Suppressor macrophage (primary cell): ENCODE measurements around the gene RIPOR3.
"Not testable (repeated sequence)": the region's sequence is repeated elsewhere in the genome, so short reads cannot be mapped to it uniquely, and the experiment has no call there.

Experiments
- DNase-seq, 4 experiments: peaks; one replicate each; pipeline ENCODE4 v3.0.0-alpha.2; 2020 to 2022

RIPOR3 gene

DNA sequence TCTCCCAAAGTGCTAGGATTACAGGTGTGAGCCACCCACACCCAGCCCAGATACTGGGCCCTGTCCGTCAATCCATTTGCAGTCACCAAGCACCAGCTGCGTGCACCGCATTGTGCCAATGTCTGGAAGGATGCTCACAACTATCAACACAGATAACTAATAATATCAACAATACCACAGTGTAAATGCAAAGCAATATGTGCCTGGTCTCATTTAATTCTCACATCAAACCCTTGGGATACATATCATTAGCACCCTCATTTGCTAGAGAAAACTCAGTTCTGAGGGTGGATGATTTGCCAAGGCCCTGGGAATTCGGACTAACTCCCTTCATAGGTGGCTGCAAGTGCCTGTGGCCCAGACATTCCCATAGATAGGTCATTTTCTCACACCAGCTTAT, 14.5 kb downstream of the RIPOR3 start:
- no peak for DNase-seq

DNA sequence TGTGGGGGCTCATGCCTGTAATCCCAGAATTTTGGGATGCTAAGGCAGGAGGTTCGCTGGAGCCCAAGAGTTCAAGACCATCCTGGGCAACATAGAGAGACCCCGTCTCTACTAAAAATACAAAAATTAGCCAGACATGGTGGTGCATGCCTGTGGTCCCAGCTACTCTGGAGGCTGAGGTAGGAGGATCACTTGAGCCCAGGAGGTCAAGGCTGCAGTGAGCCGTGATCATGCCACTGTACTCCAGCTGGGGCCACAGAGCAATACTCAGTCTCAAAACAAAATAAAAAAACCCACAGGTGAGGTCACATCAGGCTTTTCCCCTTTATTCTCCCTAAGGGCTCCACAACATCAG, 15.0 kb downstream of the RIPOR3 start:
- DNase-seq = not testable (repeated sequence)

DNA sequence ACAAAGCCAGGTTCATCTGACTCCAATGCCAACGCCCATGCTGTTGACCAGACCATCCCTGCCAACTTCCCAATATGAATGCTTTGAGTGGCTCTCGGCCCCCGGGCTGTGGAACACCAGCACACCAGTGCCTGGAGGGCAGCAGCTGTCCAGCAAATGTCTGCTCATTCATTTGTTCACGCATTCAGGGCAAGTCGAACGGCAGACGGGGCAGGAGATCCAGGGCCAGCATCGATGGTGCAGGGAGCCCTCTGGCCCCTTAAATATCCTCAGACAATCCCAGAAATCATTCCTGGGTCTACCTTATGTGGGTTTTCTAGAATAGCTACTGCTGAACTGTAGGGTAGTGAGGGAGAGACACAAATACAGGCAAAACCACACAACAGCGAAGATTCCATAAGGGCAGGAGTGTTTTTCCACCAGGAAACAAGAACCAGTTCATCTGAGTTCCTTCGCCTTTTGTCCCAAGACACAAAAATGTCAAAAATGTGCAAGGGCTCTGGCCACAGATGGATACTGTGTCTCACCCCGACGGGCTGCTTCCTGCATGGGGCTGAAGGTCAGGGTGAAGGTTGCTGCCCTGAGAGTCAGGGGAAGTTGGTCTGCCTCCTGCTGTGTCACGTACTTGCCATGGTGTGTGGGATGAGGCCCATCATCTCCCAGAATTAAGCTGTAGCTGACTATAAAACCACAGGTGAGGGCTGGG, 15.5 kb downstream of the RIPOR3 start:
- peak in 1 of 4 experiments; percentile 14 for DNase-seq

DNA sequence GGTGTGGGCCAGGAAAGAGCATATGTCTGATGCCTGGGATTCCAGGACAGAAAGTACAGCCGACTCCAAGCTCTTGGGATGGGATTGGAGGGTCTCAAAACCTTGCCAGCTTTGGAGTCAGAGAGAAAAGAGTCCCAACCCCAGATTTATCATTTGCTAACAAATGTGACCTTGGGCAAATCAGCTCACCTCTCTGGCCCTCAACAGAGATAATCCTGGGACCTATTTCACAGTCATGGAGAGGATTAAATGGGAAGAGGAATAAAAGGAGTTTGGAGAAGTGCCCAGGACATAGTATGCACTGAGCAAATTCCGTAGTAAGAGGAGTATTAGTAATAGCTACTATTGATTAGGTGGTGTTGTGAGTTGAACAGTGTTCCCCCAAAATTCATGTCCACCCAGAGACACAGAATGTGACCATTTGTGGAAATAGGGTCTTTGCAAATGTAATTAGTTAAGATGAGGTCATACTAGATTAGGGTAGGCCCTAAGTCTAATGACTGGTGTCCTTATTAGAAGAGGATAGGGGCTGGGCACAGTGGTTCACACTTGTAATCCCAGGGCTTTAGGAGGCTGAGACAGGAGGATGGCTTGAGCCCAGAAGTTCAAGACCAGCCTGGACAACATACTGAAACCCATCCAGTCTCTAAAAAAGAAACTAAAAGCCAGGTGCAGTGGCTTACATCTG, 17.1 kb downstream of the RIPOR3 start:
- no peak for DNase-seq

DNA sequence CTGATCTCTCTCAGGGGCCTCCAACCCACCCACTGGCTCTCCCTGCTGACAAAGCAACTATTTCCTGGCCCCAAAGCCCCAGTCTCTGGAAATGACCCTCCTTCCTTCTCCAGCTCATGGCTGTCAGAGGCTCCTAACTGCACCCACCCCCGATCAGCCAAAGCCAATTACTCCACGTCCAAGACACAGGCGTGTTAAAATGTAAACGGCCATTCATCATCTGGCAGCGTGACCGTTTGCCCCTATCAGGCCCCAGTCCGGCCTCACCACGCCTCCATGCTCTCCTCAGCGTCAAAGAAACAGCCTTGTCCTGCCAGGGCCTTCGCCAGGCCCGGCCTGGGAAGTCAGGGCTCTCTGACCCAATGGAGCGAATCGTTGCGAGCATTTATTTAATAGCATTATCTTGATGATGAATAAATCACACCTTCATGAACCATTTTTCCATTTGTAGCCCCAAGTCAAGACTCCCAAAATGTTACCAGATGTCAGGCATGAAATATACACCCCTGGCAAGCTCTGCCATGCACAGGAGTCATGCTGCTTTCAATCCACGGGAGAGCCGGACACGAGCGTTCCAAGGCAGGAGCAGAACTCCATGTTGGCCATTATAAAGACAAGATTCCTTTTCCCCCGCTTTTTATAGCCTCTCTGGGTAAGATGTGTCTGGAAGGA, 17.7 kb downstream of the RIPOR3 start:
- DNase-seq = no peak

DNA sequence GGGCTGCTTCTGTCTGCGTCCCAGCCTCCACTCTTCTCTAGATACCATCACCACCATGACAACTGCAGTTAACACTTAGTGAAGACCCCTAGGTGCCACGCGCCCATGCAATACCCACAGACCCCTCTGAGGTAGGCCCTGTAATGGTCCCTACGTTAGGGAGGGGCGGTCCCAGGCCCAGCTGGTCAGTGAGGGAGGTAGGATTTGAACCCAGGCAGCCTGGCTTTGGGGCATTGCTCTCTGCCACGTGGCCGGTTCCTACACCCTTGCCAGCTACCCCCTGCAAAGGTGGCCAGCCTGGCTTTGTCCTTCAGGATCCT, 18.2 kb downstream of the RIPOR3 start:
- DNase-seq = no peak

DNA sequence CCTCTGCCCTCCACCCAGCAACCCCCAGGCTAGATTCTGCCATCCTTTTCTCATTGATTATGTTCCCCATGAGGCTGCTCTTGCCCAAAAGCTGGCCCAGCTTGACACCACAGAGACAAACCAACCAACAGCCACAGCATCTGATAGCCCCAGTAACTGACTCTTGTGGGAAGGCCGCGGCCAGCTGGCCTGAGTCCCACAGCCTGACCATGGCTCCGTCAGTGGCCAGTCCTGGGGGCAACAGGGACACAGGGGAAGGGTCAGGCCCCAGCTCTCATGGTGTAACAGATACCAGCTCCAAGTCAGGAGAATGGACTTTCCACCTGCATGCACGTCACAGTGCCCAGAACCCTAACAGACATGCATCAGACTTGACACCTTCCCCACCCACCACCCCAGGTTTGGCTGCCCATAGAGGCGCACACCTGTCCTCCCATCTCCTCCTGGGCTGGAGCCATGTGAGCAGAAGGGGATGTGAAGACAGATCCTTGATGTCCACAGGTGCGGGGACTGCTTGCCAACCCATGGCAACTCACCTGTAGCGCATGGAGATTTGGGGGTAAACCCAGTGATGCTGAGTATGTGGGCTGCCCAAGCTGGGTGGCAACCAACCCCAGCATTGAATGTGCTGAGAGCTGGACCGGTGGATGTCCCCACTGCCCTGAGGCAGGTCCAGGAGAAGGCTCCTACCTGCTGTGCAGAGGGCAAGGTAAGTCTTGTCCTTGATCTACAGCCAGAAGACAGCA, 18.8 kb downstream of the RIPOR3 start:
- no peak for DNase-seq

DNA sequence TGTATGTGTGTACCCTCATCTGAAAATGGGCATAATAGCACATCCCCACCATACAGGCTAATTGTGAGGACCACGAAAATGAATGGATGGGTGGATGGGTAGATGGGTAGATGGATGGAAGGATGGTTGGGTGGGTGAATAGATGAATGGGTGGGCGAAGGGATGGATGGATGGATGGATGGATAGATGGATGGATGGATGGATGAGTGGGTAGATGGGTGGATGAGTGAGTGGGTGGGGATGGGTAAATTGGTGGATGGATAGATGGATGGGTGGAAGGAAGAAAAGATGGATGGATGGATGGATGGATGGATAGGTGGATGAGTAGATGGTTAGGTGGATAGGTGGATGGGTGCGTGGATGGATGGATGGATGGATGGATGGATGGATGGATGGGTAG, 19.7 kb downstream of the RIPOR3 start:
- no peak for DNase-seq

DNA sequence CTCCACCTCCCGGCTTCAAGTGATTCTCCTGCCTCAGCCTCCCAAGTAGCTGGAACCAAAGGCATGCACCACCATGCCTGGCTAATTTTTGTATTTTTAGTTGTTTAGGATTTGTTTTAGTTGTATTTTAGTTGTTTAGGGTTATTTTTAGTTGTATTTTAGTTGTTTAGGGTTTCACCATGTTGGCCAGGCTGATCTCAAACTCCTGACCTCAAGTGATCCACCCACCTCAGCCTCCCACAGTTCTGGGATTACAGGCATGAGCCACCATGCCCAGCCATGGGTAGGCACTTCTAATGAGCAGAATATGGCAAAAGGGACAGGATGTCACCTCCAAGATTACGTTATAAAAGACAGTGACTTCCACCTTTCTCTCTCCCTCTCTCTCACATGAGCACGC, 20.3 kb downstream of the RIPOR3 start:
- peak in 1 of 4 experiments; percentile 17 for DNase-seq

DNA sequence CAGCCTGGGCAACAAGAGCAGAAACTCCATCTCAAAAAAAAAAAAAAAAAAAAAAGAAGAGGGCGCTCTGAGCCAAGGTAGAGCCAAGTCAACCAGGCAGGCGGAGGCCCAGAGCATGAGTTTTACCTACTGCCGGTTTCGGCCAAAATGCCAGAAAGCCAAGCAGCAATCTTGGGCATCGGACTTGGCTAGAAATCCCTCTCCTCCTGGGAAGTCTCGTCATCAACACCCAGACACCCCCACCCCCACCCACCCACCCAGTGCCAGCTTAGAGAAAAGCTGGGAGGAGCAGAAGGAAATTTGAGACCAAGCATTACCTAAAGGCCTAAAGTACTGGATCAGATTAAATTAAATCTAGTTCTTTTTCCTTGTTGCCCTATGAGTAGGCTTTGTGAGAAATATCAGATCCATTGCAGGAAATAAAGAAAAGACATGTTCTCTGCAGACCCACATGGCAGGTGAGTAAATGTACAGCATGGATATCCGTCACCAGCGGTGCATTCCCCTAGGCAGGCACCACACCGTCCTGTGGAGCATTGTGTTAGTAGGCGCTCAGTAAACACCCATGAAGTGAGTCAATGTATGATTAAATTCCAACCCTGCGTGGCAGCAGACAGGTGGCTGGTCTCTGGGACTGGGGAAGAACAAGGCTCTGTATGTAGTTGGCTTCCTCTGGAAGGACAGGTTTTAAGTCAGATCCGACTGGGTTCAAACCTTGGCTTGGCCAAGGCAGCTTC, 21.0 kb downstream of the RIPOR3 start:
- peak in 1 of 4 experiments; percentile 26 for DNase-seq

DNA sequence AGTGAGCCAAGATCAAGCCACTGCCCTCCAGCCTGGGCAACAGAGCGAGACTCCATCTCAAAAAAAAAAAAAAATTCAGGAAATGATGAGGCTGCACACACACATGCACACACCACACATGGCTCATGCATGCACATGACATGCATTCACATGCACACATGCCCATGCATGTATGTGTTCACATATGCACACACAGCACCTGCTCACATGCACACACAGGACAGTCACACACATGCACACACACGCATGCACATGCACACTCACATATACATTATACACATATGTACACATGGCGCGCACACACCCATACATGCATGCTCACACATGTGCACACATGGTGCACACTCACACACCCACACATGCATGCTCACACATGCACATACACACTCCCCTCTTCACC, 22.5 kb downstream of the RIPOR3 start:
- no peak for DNase-seq

DNA sequence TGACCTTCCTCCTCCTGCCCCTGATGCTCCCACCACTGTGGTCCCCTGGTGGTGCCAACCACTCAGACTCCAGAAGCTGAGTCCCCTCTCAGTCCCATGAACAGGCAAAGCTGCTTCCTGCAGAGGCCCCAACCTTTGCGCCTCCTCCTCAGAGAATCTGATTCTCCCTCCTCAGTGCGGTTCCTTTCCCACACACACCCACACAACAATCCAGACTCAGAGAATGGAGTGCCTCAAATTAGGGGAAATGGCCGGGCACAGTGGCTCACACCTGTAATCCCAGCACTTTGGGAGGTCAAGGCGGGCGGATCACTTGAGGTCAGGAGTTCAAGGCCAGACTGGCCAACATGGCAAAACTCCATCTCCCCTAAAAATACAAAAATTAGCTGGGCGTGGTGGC, 23.0 kb downstream of the RIPOR3 start:
- no peak for DNase-seq

DNA sequence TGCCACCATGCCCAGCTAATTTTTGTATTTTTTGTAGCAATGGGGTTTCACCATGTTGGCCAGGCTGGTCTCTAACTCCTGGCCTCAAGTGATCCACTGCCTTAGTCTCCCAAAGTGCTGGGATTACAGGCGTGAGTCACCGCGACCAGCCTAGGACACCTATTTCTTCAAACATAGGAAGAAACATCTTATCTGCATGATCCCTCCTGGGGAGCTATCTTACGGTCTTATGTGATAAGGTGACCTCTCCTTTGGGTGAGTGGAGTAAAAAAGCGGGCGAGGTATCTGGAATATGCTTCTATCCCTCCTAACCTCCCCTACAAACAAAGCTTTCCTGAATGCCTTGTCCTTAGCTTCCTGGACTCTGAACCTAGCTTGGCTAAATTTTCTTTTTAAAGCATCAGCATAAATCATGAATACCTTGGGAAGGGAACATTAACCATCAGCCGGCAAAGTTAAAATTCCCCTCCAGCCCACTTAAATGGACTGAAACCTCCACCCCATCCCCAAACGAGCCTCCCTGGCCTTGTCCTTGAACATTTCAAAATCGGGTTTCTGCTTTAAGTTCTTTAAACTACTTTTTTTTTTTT, 24.5 kb downstream of the RIPOR3 start:
- no peak for DNase-seq

DNA sequence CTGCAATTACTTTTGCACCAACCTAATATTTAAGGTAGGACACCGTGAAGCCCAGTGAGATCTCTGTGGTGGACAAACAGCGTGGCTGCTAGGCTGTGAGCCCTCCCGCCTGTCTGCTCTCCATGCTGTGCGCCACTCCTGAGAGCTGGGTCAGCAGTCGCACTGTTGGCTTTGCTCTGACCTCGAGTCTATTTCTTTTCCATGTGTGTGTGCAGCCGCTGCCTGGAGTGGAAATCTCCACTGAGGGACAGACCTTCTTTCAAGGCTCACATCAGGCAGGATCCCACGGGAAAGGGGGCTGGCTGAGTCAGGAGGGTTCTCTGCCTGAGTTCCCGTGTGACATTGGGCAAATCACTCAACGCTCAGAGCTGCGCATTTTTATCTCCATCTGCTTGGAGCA, 27.1 kb downstream of the RIPOR3 start:
- no peak for DNase-seq

DNA sequence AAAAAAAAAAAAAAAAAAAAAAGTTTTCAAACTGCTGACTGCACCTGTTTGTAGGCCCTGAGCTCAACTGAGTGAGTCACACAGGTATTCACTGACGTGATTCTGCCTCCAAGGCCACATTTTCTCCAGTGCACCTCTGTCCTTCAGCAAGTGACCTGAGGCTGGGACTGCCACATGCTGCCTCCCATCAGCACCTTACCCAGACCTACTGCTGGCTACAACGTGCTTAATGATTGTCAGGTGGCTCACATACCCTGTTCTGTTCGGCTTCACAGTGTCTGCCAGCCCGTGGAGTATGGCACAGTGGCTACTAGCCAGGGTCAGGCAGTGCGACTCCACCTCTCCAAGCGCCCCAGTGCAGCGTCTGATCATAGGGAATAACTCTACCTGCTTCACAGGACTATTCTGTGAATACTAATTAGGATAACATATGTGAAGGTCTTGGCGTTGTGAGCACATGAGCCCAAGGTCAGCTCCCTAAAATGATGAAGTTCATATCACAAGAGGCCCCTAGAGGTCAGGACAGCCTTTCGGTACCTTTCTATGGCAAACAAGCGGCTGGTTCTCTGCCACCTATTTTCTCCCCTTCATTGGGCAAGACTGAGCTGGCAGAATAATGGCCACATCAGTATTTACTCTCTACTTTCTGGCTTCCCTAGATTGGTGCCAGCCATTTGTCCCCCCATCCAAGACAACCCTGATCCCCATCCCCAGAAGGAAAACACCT, 28.1 kb downstream of the RIPOR3 start:
- peak in 3 of 4 experiments; percentile 8 to 22 (median 17) for DNase-seq

DNA sequence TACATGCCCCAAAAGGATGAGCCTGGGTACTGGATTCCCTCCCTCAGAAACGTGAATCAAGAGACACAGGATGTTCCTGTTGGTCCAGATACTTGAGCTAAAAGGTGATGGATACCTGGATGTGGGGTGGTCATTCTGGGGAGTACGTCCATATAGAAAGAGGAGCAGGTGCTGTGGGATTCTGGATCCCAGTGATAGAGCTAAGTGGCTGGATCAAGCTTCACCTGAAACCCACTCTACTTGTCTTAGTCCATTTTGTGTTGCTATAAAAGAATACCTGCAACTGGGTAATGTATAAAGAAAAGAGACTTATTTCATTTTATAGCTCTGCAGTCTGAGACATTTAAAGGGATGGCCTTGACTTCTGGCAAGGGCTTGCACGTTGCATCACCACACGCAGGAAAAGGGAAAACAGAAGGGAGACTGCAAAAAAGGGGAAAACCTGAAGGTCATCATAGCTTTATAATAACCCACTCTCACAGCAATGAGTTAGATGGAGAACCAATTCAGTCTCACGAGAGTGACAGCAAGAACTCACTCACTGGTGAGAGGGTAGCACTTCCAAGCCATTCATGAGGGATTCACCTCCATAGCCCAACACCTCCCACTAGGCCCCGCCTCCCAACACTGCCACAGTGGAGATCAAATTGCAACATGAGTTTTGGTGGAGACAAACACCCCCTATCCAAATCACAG, 31.2 kb downstream of the RIPOR3 start:
- DNase-seq = no peak

DNA sequence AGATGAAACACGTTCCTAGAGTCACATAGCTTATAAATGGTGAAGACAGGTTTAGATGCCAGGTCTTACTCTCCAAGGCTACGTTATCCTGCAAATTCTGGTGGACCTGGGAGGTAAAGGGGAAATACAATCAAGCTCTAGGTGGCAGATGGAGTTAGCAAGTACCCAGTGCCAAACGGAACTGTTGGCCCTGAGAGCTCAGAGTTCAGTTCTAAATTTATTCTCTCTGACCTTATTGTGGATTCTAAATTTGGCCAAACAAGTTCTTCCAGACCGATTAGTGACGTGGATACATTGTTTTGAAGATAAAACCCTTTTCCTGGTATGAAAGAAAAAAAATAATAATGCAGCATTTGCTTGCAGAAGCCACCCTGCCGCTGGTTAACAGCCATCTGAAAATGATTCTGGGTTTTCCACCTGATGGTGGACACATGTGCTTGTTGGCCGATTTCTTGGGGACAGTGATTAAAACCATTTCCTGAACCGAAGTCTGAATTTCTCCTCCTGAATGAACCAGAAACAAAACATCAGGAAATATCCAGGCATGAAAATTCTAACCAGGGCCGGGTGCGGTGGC, 32.5 kb downstream of the RIPOR3 start:
- DNase-seq = no peak

DNA sequence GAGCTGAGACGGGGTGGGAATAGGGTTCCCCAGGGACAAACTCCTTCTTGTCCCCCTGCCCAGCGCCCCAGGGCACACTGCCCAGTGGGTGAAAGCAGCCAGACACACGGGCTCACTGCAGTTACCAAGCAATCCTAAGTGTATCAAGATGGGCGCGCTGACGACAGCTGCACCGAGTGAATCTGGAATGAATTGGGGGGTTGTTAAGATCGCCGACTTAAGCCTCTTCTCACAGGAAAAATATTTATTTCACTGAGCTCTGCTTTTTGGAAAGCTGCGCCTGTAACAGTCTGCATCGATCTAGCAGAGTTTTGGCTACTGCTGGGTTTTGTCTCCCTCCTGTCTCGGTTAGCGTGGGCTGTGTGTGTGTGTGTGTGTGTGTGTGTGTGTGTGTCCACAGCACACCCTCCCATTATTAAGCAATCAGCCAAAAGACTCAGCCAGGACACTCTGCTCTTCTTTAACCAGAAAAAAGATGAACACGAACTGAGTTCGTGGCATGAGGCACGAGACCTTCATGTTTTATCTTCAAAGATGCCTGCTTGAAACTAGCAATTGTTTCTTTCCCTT, 35.9 kb downstream of the RIPOR3 start:
- no peak for DNase-seq

DNA sequence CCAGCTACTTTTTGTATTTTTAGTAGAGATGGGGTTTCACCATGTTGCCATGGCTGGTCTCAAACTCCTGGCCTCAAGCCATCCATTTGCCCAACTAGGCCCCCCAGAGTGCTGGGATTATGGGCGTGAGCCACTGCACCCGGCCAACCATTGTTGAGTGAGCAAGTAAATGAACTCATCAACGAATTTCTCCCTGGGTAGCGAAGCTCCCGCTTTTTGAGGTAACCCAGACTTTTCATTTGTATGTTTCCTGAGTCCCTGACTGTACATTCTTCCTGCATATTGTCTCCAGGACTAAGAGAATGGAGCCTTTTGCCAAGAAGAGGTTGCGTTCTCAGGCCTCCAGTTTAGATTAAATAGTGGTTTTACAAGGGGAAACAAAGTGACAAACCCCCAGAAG, 36.4 kb downstream of the RIPOR3 start:
- DNase-seq = no peak

DNA sequence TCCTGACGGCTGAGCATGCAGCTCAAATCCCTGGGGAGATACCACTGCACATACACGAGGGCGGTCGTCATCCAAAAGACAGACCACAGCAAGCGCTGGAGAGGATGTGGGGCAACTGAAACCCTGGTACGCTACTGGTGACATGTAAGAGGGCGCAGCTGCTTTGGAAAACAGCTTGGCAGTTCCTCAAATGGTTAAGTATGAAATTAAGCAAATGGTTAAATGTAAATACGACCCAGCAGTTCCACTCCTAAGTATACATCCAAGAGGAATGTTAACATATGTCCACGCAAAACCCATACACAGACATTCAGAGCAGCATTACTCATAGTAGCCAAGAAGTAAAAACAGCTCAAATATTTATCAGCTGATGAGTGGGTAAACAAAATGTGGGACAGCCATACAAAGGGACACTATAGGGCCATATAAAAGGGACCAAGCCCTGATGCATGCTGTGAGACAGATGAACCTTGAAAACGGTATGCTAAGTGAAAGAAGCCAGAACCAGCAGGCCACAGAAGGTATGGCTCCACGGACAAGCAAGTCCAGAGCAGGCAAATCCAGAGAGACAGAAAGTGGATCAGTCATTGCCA, 38.5 kb downstream of the RIPOR3 start:
- no peak for DNase-seq
